ENCODE data around the gene HNRNPR. TPM values are rescaled to one million over a fixed set of nuclear protein-coding genes. Genes with fewer than 3 reads are reported as not detected.
A peak's percentile ranks its signal among the peaks of the same experiment; 100 is the strongest.

The HNRNPR gene
- polyA plus RNA-seq, 1 donor (not counting 4 experiments of a cell fraction or from before 2014, with no cell fraction given) = 169 TPM

GRCh38 chr1:23282957-23283356 is 61.1 kb downstream of the HNRNPR start:
- peaks cover 19% of the 10 kb centered on the region for H3K4me1 ChIP-seq (ENCODE audit: control insufficient read depth, extremely low read depth, insufficient read depth, low read length)
- DNase-seq (ENCODE audit: low read depth, low spot score) (peak; percentile 1), FAIRE-seq (peak; percentile 68)
- H2AFZ ChIP-seq (ENCODE audit: control insufficient read depth, low read length) = no peak overlapping the region
- H4K20me1 ChIP-seq (ENCODE audit: control insufficient read depth, extremely low read depth, insufficient read depth, low read length) = no peaks in the 10 kb centered on the region
- no peaks in the 10 kb centered on the region for H3K27me3 ChIP-seq (ENCODE audit: control insufficient read depth, extremely low read depth, insufficient read depth, low read length)
- no peak overlapping the region for H3K4me3 ChIP-seq (ENCODE audit: control insufficient read depth in 2 of 3, extremely low read depth in 1 of 3, insufficient read depth in 2 of 3, low read depth in 1 of 3, low read length in 3 of 3)
- H3K4me2 ChIP-seq (ENCODE audit: control insufficient read depth, extremely low read depth, insufficient read depth, low read depth, low read length) = peak overlapping the region; percentile 49
- H3K9me3 ChIP-seq (ENCODE audit: control insufficient read depth, low read depth, low read length) = no peaks in the 10 kb centered on the region
- no peaks in the 10 kb centered on the region for H3K9me1 ChIP-seq (ENCODE audit: control insufficient read depth, extremely low read depth, insufficient read depth, low read length)
- no peaks in the 10 kb centered on the region for H3K79me2 ChIP-seq (ENCODE audit: control insufficient read depth, insufficient read depth, low read length)
- H3K27ac ChIP-seq (ENCODE audit: control insufficient read depth, insufficient read depth, low read length) = peak overlapping the region; percentile 39
- dilution Hi-C loops (cut with MboI; ENCODE audit: extremely low pct_ligation_motif_present, low sequenced_read_pairs) = no loop called here
- H3K36me3 ChIP-seq (ENCODE audit: control insufficient read depth in 2 of 2, extremely low read depth in 1 of 2, insufficient read depth in 2 of 2, low read length in 2 of 2) = peaks cover 10 to 27% of the 10 kb centered on the region in 2 experiments
- TF ChIP-seq CTCF (optimal IDR thresholded peaks at IDR 0.05 in 1 of 3, IDR thresholded peaks at IDR 0.05 in 1 of 3, conservative IDR thresholded peaks at IDR 0.05 in 1 of 3; ENCODE audit: extremely low read depth in 1 of 3, insufficient read depth in 2 of 3, low read length in 3 of 3) = no peak
- no peak for TF ChIP-seq EZH2 (IDR thresholded peaks at IDR 0.05; ENCODE audit: low read length)
- no peak overlapping the region for H3K9ac ChIP-seq (ENCODE audit: control insufficient read depth, extremely low read depth, insufficient read depth, low read length)

GRCh38 chr1:23278717-23279116 is 65.4 kb downstream of the HNRNPR start:
- Histone ChIP-seq H3K79me2 (ENCODE audit: control insufficient read depth, insufficient read depth, low read length) (no peaks in the 10 kb centered on the region), H3K27ac (ENCODE audit: control insufficient read depth, insufficient read depth, low read length) (no peak overlapping the region), H3K9ac (ENCODE audit: control insufficient read depth, extremely low read depth, insufficient read depth, low read length) (no peak overlapping the region), H3K4me1 (ENCODE audit: control insufficient read depth, extremely low read depth, insufficient read depth, low read length) (peaks cover 17% of the 10 kb centered on the region), H4K20me1 (ENCODE audit: control insufficient read depth, extremely low read depth, insufficient read depth, low read length) (no peaks in the 10 kb centered on the region), H3K4me2 (ENCODE audit: control insufficient read depth, extremely low read depth, insufficient read depth, low read depth, low read length) (no peak overlapping the region), H3K9me3 (ENCODE audit: control insufficient read depth, low read depth, low read length) (no peaks in the 10 kb centered on the region), H2AFZ (ENCODE audit: control insufficient read depth, low read length) (no peak overlapping the region), H3K27me3 (ENCODE audit: control insufficient read depth, extremely low read depth, insufficient read depth, low read length) (no peaks in the 10 kb centered on the region), H3K4me3 (ENCODE audit: control insufficient read depth in 2 of 3, extremely low read depth in 1 of 3, insufficient read depth in 2 of 3, low read depth in 1 of 3, low read length in 3 of 3) (no peak overlapping the region), H3K36me3 (ENCODE audit: control insufficient read depth in 2 of 2, extremely low read depth in 1 of 2, insufficient read depth in 2 of 2, low read length in 2 of 2) (peaks cover 4 to 16% of the 10 kb centered on the region in 2 experiments), H3K9me1 (ENCODE audit: control insufficient read depth, extremely low read depth, insufficient read depth, low read length) (no peaks in the 10 kb centered on the region)
- dilution Hi-C loops (cut with MboI; ENCODE audit: extremely low pct_ligation_motif_present, low sequenced_read_pairs) = no loop called here
- no peak for DNase-seq (ENCODE audit: low read depth, low spot score)
- no peak for FAIRE-seq
- no peak for TF ChIP-seq CTCF (optimal IDR thresholded peaks at IDR 0.05 in 1 of 3, IDR thresholded peaks at IDR 0.05 in 1 of 3, conservative IDR thresholded peaks at IDR 0.05 in 1 of 3; ENCODE audit: extremely low read depth in 1 of 3, insufficient read depth in 2 of 3, low read length in 3 of 3)
- TF ChIP-seq EZH2 (IDR thresholded peaks at IDR 0.05; ENCODE audit: low read length) = no peak
